ENCODE measurements around the gene SYT11.

SYT11 gene

GRCh38 chr1:155858800-155859233, 550 bp upstream of the SYT11 start:
- Histone ChIP-seq H3K27ac (ENCODE audit: low read length) (peak overlapping the region; percentile 73), H3K27me3 (ENCODE audit: insufficient read depth, low read length, poor library complexity) (no peaks in the 10 kb centered on the region), H3K9ac (ENCODE audit: low read depth, low read length) (peak overlapping the region; percentile 56), H3K4me1 (ENCODE audit: insufficient read depth, low read length) (peaks cover 44% of the 10 kb centered on the region), H3K36me3 (ENCODE audit: insufficient read depth, low read length) (peaks cover 20% of the 10 kb centered on the region), H4K20me1 (ENCODE audit: insufficient read depth, low read length) (0 out of 2 replicates have a peak, but pooled peaks cover 2% of the 10 kb centered on the region), H3K4me2 (ENCODE audit: insufficient read depth, low read length) (peak overlapping the region; percentile 84), H2AFZ (ENCODE audit: low read depth, low read length) (peak overlapping the region; percentile 76), H3K9me3 (ENCODE audit: insufficient read depth, low read length, severe bottlenecking) (no peaks in the 10 kb centered on the region), H3K79me2 (ENCODE audit: insufficient read depth, low read length) (peaks cover 43% of the 10 kb centered on the region), H3K4me3 (ENCODE audit: low read depth in 1 of 2, low read length in 2 of 2) (peak overlapping the region; percentile 52 to 67)
- DNase-seq = peak; percentile 15
- ATAC-seq (ENCODE audit: insufficient read depth, low read depth) = no peak
- TF ChIP-seq, protein P1, sequence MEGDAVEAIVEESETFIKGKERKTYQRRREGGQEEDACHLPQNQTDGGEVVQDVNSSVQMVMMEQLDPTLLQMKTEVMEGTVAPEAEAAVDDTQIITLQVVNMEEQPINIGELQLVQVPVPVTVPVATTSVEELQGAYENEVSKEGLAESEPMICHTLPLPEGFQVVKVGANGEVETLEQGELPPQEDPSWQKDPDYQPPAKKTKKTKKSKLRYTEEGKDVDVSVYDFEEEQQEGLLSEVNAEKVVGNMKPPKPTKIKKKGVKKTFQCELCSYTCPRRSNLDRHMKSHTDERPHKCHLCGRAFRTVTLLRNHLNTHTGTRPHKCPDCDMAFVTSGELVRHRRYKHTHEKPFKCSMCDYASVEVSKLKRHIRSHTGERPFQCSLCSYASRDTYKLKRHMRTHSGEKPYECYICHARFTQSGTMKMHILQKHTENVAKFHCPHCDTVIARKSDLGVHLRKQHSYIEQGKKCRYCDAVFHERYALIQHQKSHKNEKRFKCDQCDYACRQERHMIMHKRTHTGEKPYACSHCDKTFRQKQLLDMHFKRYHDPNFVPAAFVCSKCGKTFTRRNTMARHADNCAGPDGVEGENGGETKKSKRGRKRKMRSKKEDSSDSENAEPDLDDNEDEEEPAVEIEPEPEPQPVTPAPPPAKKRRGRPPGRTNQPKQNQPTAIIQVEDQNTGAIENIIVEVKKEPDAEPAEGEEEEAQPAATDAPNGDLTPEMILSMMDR (IDR thresholded peaks at IDR 0.05; ENCODE audit: borderline replicate concordance, extremely low read depth, low read length, poor library complexity, severe bottlenecking) = no peak
- TF ChIP-seq EZH2 (IDR thresholded peaks at IDR 0.05; ENCODE audit: borderline replicate concordance, low read depth, low read length, severe bottlenecking) = no peak

- ATAC-seq (ENCODE audit: insufficient read depth, low read depth) (no peak), DNase-seq (no peak)
- Histone ChIP-seq H3K9me3 (ENCODE audit: insufficient read depth, low read length, severe bottlenecking) (no peaks in the 10 kb centered on the region), H3K27me3 (ENCODE audit: insufficient read depth, low read length, poor library complexity) (no peaks in the 10 kb centered on the region), H3K27ac (ENCODE audit: low read length) (no peak overlapping the region), H4K20me1 (ENCODE audit: insufficient read depth, low read length) (0 out of 2 replicates have a peak, but pooled peaks cover 2% of the 10 kb centered on the region), H3K79me2 (ENCODE audit: insufficient read depth, low read length) (peaks cover 32% of the 10 kb centered on the region), H3K9ac (ENCODE audit: low read depth, low read length) (no peak overlapping the region), H3K4me2 (ENCODE audit: insufficient read depth, low read length) (peak overlapping the region; percentile 84), H3K4me3 (ENCODE audit: low read depth in 1 of 2, low read length in 2 of 2) (peak overlapping the region in 1 of 2 experiments; percentile 67; a peak in 2 of 4 replicates), H3K36me3 (ENCODE audit: insufficient read depth, low read length) (peaks cover 7% of the 10 kb centered on the region), H3K4me1 (ENCODE audit: insufficient read depth, low read length) (peaks cover 44% of the 10 kb centered on the region), H2AFZ (ENCODE audit: low read depth, low read length) (peak overlapping the region; percentile 61)
- no peak for TF ChIP-seq EZH2 (IDR thresholded peaks at IDR 0.05; ENCODE audit: borderline replicate concordance, low read depth, low read length, severe bottlenecking)
- TF ChIP-seq, protein P1 (IDR thresholded peaks at IDR 0.05; ENCODE audit: borderline replicate concordance, extremely low read depth, low read length, poor library complexity, severe bottlenecking) = no peak
Observed at GRCh38 chr1:155859881-155860871, 809 bp downstream of the SYT11 start.

DNA sequence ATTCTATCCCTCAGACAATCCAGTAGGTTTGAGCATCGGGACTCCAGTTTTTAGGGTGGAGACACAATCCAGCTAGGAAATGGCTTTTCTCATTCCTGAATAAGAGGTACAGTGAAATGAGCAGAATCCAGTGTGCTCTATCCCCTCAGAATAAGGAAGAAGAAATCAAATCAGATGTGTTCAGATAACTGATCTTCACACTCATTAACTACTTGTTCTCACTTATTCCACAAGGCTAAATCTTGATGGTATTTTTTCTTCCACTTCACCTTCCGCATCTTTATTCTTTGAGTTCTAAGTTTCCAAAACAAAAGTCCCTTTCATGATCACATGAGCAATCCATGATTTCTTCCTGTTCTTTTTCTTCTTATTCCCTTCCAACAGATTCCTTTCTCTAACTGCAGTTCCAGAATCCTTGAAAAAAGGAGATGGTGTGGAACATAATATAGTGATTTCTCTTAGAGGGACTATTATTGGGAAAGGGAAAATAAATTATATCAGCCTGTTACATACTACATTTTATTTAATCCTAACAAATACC, 1.7 kb downstream of the SYT11 start:
- Histone ChIP-seq H3K4me2 (ENCODE audit: insufficient read depth, low read length) (no peak overlapping the region), H3K27ac (ENCODE audit: low read length) (no peak overlapping the region), H4K20me1 (ENCODE audit: insufficient read depth, low read length) (0 out of 2 replicates have a peak, but pooled peaks cover 2% of the 10 kb centered on the region), H3K27me3 (ENCODE audit: insufficient read depth, low read length, poor library complexity) (no peaks in the 10 kb centered on the region), H3K9me3 (ENCODE audit: insufficient read depth, low read length, severe bottlenecking) (no peaks in the 10 kb centered on the region), H3K79me2 (ENCODE audit: insufficient read depth, low read length) (peaks cover 23% of the 10 kb centered on the region), H3K36me3 (ENCODE audit: insufficient read depth, low read length) (peaks cover 3% of the 10 kb centered on the region; the same call in 1 of the 2 replicates), H3K9ac (ENCODE audit: low read depth, low read length) (no peak overlapping the region), H3K4me3 (ENCODE audit: low read depth in 1 of 2, low read length in 2 of 2) (no peak overlapping the region), H2AFZ (ENCODE audit: low read depth, low read length) (no peak overlapping the region), H3K4me1 (ENCODE audit: insufficient read depth, low read length) (peaks cover 35% of the 10 kb centered on the region)
- no peak for ATAC-seq (ENCODE audit: insufficient read depth, low read depth)
- no peak for TF ChIP-seq EZH2 (IDR thresholded peaks at IDR 0.05; ENCODE audit: borderline replicate concordance, low read depth, low read length, severe bottlenecking)
- TF ChIP-seq, protein P1 (IDR thresholded peaks at IDR 0.05; ENCODE audit: borderline replicate concordance, extremely low read depth, low read length, poor library complexity, severe bottlenecking) = no peak
- no peak for DNase-seq

Measured in DND-41 (cell line).